Measurements from ENCODE around the gene KPNB1. TPM values are rescaled to one million over a fixed set of nuclear protein-coding genes. Genes with fewer than 3 reads are reported as not detected.

The KPNB1 gene
- total and polyA plus RNA-seq, 2 of the 8 experiments (the other 6 are each of a cell fraction or from before 2014, with no cell fraction given): 171 to 625 TPM

DNA sequence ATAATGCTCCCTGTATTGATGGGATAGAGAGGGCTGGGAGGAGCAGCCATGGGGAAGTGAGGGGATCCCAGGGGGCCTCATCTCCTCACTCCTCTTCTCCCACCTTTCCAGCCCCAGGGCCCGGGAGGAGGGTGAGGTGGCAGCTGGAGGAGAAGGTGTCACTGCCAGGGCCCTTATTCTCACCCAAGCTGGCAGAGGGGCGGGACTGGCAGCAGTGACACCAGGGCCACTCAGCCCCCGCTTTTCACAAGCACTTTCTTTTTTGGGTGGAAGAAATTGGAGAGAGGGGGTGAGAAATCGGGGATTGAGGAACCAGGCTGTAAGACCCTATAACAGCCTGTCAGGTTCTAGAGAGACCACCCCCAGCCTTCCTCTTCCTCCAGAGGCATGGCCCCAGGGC lies 81.0 kb downstream of the KPNB1 start (continued):
- TF ChIP-seq SP1 (IDR thresholded peaks at IDR 0.05; ENCODE audit: low read depth, low read length): no peak
- TF ChIP-seq CHD1 (IDR thresholded peaks at IDR 0.05; ENCODE audit: low read depth, low read length): no peak
- TF ChIP-seq GTF2F1 (IDR thresholded peaks at IDR 0.05; ENCODE audit: borderline replicate concordance, low read depth, low read length): no peak
- no peak for TF ChIP-seq YY1 (IDR thresholded peaks at IDR 0.05; ENCODE audit: low read depth, low read length)
- TF ChIP-seq ASH2L (IDR thresholded peaks at IDR 0.05; ENCODE audit: low read length): no peak
- no peak for TF ChIP-seq KDM4A (IDR thresholded peaks at IDR 0.05; ENCODE audit: low read depth, low read length, severe bottlenecking)
